Hypothalamus (tissue), 51 donors: ENCODE results near the gene MCRS1.
"Not testable (repeated sequence)": the region's sequence is repeated elsewhere in the genome, so short reads cannot be mapped to it uniquely, and the experiment has no call there.

Experiments used
- DNase-seq, 51 donors: peaks; one replicate each; lab custom pipeline; 2025; lab: John Stamatoyannopoulos, UW

Gene MCRS1

DNA sequence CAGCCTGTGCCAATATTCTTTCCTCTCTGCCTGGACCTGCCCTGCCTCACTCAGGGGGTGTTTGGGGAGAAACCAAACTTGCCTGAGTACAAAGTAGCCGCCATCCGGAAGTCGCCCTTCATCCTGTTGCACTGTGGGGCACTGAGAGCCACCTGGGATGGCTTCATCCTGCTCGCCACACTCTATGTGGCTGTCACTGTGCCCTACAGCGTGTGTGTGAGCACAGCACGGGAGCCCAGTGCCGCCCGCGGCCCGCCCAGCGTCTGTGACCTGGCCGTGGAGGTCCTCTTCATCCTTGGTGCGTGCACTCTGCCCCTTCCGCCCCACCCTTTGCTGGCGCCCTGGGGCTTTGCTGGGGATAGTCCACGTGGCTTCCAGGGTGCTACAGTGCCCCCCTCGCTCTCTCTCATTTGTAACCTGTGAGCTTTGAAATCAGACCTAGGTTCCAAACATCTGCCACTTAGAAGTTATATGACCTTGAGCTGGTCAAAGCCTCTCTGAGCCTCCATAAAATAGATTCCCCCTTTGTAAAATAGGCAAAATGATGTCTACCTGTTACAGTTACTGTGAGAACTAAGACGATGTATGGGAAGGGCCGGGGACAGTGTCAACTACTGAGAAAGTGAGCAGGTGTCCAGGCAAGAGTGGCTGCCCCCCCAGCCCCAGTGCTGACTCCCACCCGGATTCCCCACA lies 24.6 kb downstream of the MCRS1 start:
- no peak for DNase-seq

GRCh38 chr12:49542592-49543160 lies 25.3 kb downstream of the MCRS1 start:
- no peak for DNase-seq

- DNase-seq = no peak
These were observed 25.9 kb downstream of the MCRS1 start for GRCh38 chr12:49541911-49542505.

- DNase-seq = no peak
These were observed 26.6 kb downstream of the MCRS1 start for GRCh38 chr12:49541140-49541861.

GRCh38 chr12:49540229-49541139 lies 27.5 kb downstream of the MCRS1 start:
- DNase-seq = peak in 1 of 51 donors; percentile 37

DNA sequence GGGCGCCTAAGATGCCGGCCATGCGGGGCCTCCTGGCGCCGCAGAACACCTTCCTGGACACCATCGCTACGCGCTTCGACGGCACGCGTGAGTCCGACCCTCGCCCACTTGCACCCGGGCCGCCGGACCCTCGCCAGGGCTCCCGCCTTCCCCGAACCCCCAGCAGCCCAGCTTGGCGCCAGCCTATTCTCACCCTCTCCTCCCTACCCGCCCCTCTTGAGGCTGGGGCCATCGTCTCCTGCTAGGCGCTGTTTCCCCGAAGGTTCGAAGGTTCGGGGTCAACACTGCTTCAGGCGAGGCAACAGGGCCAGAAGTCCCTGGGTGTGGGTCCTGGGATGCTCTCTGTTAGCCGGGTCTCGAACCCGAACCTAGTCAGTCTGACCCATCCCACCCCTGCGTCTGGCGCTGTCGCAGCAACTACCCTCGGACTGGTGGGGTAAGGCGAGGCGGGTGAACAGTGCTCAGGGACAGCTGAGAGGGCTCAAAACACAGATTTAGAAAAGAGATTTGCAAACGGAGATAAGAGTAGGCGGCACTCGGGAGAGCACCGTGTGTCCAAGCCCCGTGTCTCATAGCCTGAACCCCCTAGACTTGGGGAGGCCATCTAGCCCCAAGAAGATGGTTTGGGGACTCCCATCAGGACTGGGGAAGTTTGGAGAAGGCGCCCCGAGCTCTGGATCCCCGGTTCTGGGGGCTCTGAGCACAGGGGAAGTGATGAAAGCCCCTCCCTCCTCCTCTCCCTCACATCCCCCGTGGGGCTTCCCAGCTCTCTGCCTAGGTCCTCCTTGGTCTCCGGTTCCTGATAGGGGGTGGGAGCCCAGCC lies 28.3 kb downstream of the MCRS1 start:
- no peak for DNase-seq

DNA sequence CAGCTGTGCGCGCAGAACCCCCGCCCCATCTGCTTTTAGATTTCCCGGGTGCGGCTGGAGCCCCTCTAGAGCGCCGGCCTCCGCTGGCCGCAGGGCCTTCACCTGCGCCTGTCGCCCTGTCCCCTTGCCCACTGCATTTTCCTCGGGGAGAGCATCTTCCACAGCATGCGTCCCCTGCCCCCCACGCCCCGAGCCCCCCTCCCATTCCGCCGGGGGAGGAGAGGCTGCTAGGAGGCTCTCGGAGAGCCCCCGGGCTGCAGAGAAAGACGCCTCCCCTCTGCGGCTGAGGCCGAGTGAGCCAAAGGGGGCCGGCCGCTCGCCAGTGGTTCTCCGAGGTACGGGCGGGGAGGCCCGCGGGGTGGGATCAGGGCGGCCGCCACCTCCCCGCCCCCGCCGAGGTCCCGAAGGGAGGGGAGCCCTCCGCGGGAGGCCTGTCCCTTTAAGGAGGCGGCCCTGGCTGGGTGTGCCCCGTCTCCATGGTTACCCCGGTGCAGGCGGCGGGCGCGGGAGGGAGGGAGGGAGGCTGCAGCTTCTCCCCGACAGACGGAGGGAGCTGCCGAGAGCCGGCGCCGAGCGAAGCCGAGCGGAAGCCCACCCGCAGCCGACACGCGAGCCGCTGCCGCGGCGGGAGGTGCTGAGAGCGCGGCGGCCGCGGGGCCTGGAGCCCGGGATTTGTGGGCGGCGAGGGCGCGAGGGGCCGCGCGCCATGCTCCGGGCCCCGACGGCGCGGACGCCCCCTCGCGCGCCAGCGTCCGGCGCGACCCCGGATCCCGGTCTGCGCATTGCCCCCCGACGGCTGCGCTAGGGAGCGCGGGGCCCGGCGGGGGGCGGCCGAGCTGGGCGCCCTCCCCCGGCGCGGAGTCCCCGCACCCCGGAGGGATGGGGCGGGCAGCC lies 29.2 kb downstream of the MCRS1 start, which contains the start of gene KCNH3:
Gene KCNH3, plus strand, starts transcription at position 521 of the 894 bp plus-strand sequence. CDS start 387 bp downstream, outside the sequence.
- peak in 37 of 51 donors; percentile 19 to 84 (median 60) for DNase-seq

- peak in 4 of 51 donors; percentile 23 to 49 (median 39) for DNase-seq
These were observed 30.0 kb downstream of the MCRS1 start for GRCh38 chr12:49537752-49538509.

GRCh38 chr12:49537231-49537751 lies 30.7 kb downstream of the MCRS1 start:
- no peak for DNase-seq

DNA sequence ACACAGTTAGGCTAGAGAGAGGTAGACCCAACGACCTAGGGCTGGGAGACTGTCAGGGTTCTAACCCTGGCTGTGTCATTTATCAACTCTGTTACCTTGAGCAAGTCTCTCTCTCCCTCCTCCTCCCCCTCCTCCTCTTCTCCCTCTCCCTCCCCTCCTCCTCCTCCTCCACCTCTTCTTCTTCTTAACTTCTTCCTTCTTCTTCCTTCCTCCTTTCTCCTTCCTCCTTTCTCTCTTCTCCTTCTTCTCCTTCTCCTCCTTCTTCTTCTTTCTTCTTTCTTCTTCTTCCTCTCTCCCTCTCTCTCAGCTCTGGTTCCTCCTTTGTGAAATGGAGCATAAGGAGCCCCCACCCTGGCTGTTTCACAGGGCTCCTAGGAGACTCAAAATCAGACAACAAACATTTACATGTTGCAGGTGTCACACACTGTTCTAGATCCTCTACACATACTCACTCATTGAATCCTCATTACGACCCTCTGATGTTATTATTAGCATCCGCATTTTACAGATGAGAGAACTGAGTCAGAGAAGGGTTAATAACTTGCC lies 31.3 kb downstream of the MCRS1 start:
- DNase-seq = no peak

DNA sequence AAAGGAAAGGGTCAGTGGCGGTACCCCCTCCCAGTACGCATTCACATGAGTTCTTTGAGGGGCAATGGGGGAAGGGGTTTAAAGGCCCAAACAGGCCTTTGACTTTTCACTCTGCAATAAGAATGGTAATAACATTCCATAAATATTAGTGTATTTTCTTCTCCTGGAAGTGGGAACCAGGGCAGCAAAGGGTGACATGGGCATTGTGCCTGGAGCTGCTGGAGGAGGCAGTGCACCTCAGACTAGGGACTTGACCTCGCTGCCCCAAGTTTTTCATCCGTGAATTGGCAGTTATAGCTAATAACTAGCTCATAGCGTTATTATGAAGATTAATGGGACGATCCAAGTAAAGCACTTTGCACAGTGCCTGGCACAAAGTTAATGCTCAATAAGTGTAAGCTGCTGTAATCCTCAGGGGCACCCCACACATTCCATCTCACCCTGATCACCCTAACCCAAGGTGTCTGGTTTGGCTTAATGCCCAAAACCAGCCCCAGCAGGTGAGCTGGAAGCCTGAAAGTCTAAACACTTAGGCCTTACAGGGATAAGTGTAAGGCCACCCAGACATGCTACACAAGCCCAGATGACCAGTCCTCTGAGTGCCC lies 31.9 kb downstream of the MCRS1 start:
- DNase-seq = no peak

DNA sequence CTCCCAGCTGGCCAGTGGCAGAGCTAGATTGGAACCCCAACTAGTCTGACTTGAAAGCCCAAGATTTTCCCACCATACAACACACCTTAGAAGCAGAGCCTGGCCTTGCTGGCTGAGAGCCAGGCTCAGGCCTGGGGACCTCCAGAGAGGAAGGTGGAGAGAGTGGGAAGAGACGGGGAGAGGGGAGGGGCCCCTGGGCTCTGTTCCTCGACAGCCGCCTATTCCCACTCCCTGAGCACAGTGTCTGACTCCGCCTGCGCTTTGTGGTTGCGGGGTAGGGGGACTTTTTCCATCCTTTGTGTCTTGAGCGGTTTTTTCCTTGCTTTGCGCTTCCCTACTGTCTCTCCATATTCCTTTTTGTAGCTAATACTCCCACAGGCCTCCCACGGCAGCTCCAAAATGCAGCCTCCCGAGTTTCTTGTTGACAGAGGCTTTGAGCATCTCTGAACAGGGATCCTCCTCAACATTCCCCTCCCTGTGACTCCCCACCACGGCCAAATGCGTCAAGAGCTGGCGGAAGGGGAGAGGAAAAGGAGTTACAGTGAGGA lies 33.1 kb downstream of the MCRS1 start:
- no peak for DNase-seq

- DNase-seq = not testable (repeated sequence)
These were observed 33.8 kb downstream of the MCRS1 start for GRCh38 chr12:49534122-49534521.

DNA sequence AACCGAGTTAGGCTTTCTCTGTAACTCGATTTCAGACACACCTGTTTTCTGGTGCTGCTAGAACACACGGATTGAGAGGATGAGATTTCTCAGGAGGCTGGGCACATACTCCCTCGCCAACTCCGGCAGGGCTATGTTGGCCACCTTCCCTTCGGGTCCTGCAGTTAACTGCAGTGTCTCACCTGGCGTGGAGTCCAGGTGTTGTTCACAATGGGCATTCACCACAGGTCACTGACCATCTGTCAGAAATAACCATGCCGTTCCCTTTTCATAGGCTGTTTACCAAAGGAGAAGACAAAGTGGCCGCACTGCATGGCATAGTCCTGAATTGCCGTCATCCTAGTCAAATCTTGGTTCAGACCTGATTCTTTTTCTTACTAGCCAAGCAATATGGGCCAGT lies 34.6 kb downstream of the MCRS1 start:
- no peak for DNase-seq

GRCh38 chr12:49531745-49532144 lies 36.2 kb downstream of the MCRS1 start:
- DNase-seq = no peak

DNA sequence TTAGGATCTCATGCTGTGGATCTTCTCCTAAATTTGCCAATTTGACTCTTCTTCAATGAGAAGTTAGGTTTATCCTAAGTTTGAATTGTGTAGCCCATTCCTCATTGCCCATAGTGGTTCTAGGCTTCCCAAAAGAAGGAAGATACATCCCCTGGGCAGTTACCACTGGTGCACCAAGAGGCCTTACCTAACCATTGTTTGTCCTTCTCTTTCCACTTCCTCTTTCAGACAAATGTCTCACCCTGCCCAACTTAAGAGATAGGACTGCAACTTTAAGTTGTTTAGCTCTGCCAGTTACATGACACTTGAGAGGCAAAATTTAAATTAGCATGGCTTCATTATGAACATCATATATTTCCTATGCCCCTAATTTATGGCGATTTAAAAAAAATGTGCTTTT lies 38.5 kb downstream of the MCRS1 start:
- no peak for DNase-seq
